ENCODE data around the gene G3BP2. TPM values are rescaled to one million over a fixed set of nuclear protein-coding genes. Genes with fewer than 3 reads are reported as not detected.

The G3BP2 gene
- polyA plus RNA-seq, 1 donor from 2014 or later: 87.9 TPM

DNA sequence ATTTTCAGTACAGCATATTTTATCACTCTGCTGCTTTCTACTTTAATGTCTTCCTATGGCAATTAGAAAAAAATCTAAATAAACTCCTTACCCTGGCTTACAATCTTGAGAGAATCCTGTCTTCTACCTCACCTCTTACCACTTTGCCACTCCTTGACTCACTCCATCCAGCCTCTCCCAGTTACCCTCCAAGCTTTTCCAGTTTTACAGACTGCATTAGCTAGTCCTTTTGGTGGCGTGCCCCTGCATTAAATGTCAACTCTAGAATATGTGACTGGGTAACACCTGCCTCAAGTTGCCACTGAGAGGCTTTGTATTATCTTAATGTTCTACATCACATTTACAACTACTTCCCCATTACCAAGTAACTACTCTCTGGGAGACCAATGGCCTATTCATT lies 35.4 kb downstream of the G3BP2 start:
- Mint-ChIP-seq H3K4me1 (peaks cover 0 to 3% (median 0%) of the 10 kb centered on the region in 3 donors), H3K27me3 (no peaks in the 10 kb centered on the region), H3K36me3 (no peaks in the 10 kb centered on the region), H3K27ac (peak overlapping the region in 1 of 3 donors; percentile 20), H3K9me3 (no peaks in the 10 kb centered on the region), H3K4me3 (no peak overlapping the region)

DNA sequence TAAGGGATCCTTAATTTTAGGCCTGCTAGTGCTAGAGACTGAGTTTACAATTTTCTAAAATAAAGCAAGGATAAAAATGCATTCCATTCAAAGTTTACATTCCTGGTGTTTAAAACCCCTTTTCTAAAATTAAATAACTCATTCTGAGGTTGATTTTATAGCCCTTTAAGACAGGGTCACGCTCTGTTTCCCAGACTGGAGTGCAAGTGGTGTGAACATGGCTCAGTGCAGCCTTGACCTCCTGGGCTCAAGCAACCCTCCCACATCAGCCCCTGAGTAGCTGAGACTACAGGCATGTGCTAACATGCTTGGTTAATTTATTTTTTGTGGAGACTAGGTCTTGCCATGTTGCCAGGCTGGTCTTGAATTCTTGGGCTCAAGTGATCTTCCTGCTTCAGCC lies 36.0 kb downstream of the G3BP2 start:
- H3K9me3 Mint-ChIP-seq: no peaks in the 10 kb centered on the region
- H3K4me1 Mint-ChIP-seq: peaks cover 0 to 3% (median 0%) of the 10 kb centered on the region in 3 donors
- no peak overlapping the region for H3K4me3 Mint-ChIP-seq
- H3K36me3 Mint-ChIP-seq: no peaks in the 10 kb centered on the region
- H3K27me3 Mint-ChIP-seq: no peaks in the 10 kb centered on the region
- no peak overlapping the region for H3K27ac Mint-ChIP-seq

GRCh38 chr4:75634951-75635350 lies 38.3 kb downstream of the G3BP2 start:
- no peak overlapping the region for H3K27ac Mint-ChIP-seq
- H3K27me3 Mint-ChIP-seq: no peaks in the 10 kb centered on the region
- peaks cover 2% of the 10 kb centered on the region for H3K36me3 Mint-ChIP-seq
- H3K9me3 Mint-ChIP-seq: no peaks in the 10 kb centered on the region
- H3K4me1 Mint-ChIP-seq: peaks cover 7 to 10% (median 9%) of the 10 kb centered on the region in 3 donors
- H3K4me3 Mint-ChIP-seq: no peak overlapping the region

DNA sequence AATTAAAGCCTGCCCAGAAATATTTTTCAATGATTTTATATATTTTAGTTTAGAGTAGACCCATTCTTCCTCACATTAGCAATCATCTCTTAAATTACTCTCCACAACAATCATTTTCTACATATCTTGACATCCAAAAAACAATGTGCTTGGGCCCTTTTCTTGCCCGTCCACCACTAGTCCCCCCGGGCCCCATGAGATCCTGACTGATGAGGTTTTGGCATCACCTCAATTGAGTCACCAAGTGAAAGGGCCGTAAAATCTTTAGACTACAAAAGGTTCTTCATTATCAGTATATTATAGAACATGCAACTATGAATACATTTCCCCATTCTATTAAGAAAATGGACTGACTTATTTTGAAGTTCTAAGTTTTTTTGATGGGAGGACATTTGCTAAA lies 38.9 kb downstream of the G3BP2 start:
- H3K36me3 Mint-ChIP-seq: peaks cover 2% of the 10 kb centered on the region
- no peak overlapping the region for H3K4me3 Mint-ChIP-seq
- H3K4me1 Mint-ChIP-seq: peaks cover 8 to 11% (median 9%) of the 10 kb centered on the region in 3 donors
- H3K9me3 Mint-ChIP-seq: no peaks in the 10 kb centered on the region
- H3K27me3 Mint-ChIP-seq: no peaks in the 10 kb centered on the region
- no peak overlapping the region for H3K27ac Mint-ChIP-seq

GRCh38 chr4:75633846-75634245 lies 39.4 kb downstream of the G3BP2 start:
- H3K27me3 Mint-ChIP-seq: no peaks in the 10 kb centered on the region
- H3K27ac Mint-ChIP-seq: no peak overlapping the region
- no peak overlapping the region for H3K4me3 Mint-ChIP-seq
- peaks cover 2% of the 10 kb centered on the region for H3K36me3 Mint-ChIP-seq
- no peaks in the 10 kb centered on the region for H3K9me3 Mint-ChIP-seq
- H3K4me1 Mint-ChIP-seq: peaks cover 6 to 11% (median 8%) of the 10 kb centered on the region in 3 donors

- H3K36me3 Mint-ChIP-seq: peaks cover 2% of the 10 kb centered on the region
- H3K4me1 Mint-ChIP-seq: peaks cover 5 to 11% (median 8%) of the 10 kb centered on the region in 3 donors
- no peaks in the 10 kb centered on the region for H3K9me3 Mint-ChIP-seq
- H3K27ac Mint-ChIP-seq: peak overlapping the region in 1 of 3 donors; percentile 70
- no peaks in the 10 kb centered on the region for H3K27me3 Mint-ChIP-seq
- peak overlapping the region; percentile 90 to 97 (median 96) for H3K4me3 Mint-ChIP-seq
These were observed 42.3 kb downstream of the G3BP2 start for GRCh38 chr4:75630937-75631329.

GRCh38 chr4:75630174-75630936 lies 42.9 kb downstream of the G3BP2 start, which contains the start of gene CDKL2:
Gene CDKL2, minus strand, starts transcription at chr4:75630528. Its CDS starts 4,540 bp downstream, at chr4:75625988.
- Mint-ChIP-seq H3K27ac (peak within 1 kb of the TSS; percentile 46 to 70 (median 47)), H3K4me1 (peaks cover 5 to 11% (median 8%) of the 10 kb centered on the region in 3 donors), H3K9me3 (no peaks in the 10 kb centered on the region), H3K4me3 (peak within 1 kb of the TSS; percentile 90 to 97 (median 96)), H3K27me3 (no peaks in the 10 kb centered on the region), H3K36me3 (peaks cover 2% of the 10 kb centered on the region)

DNA sequence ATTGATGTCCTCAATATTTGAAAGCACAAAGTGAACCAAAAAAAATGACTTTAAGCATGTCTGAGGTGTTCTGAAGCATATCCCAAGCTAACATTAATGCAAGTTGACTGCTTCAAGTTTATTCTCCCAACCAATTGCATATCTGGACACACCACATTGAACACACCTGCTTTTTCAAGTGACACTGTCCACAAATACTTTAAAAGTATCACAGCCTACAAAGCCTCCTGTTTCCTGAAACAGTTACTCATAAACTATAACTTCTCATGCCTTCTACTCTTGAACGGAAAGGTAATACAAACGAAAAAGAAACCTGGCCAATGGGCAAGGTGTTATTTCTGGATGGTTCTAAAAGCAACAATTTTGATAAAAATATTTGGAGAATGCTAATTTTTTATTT lies 44.0 kb downstream of the G3BP2 start:
- no peaks in the 10 kb centered on the region for H3K27me3 Mint-ChIP-seq
- H3K9me3 Mint-ChIP-seq: no peaks in the 10 kb centered on the region
- H3K4me3 Mint-ChIP-seq: peak overlapping the region in 2 of 4 donors; percentile 37 to 90
- peaks cover 2% of the 10 kb centered on the region for H3K36me3 Mint-ChIP-seq
- H3K27ac Mint-ChIP-seq: no peak overlapping the region
- H3K4me1 Mint-ChIP-seq: peaks cover 5 to 11% (median 8%) of the 10 kb centered on the region in 3 donors

DNA sequence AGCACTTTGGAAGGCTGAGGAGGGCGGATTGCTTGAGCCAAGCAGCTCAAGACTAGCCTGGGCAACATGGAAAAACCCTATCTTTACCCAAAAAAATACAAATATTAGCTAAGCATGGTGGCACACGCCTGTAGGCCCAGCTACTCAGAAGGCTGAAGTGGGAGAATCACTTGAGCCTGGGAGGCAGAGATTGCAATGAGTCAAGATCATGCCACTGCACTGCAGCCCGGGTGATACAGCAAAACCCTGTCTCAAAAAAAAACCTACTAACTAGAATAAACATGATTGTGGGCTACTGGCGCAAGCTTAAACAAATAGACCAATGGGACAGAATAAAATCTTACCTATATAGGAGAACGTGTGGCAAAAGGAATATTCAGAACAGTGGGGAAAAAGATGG lies 50.2 kb downstream of the G3BP2 start:
- H3K27ac Mint-ChIP-seq: no peak overlapping the region
- no peaks in the 10 kb centered on the region for H3K4me1 Mint-ChIP-seq
- H3K36me3 Mint-ChIP-seq: no peaks in the 10 kb centered on the region
- H3K9me3 Mint-ChIP-seq: no peaks in the 10 kb centered on the region
- H3K27me3 Mint-ChIP-seq: no peaks in the 10 kb centered on the region
- H3K4me3 Mint-ChIP-seq: no peak overlapping the region

- H3K36me3 Mint-ChIP-seq: no peaks in the 10 kb centered on the region
- H3K4me3 Mint-ChIP-seq: no peak overlapping the region
- no peak overlapping the region for H3K27ac Mint-ChIP-seq
- H3K9me3 Mint-ChIP-seq: no peaks in the 10 kb centered on the region
- H3K27me3 Mint-ChIP-seq: no peaks in the 10 kb centered on the region
- H3K4me1 Mint-ChIP-seq: no peaks in the 10 kb centered on the region
These were observed 51.5 kb downstream of the G3BP2 start for GRCh38 chr4:75621715-75622114.

GRCh38 chr4:75612306-75612705 lies 60.9 kb downstream of the G3BP2 start:
- Mint-ChIP-seq H3K27ac (no peak overlapping the region), H3K9me3 (no peaks in the 10 kb centered on the region), H3K36me3 (peaks cover 2% of the 10 kb centered on the region), H3K4me1 (no peaks in the 10 kb centered on the region), H3K4me3 (no peak overlapping the region), H3K27me3 (no peaks in the 10 kb centered on the region)

- no peak overlapping the region for H3K27ac Mint-ChIP-seq
- H3K36me3 Mint-ChIP-seq: peaks cover 1% of the 10 kb centered on the region
- H3K9me3 Mint-ChIP-seq: no peaks in the 10 kb centered on the region
- no peak overlapping the region for H3K4me3 Mint-ChIP-seq
- peaks cover 4% of the 10 kb centered on the region for H3K27me3 Mint-ChIP-seq
- no peaks in the 10 kb centered on the region for H3K4me1 Mint-ChIP-seq
These were observed 67.3 kb downstream of the G3BP2 start for GRCh38 chr4:75605928-75606327.

DNA sequence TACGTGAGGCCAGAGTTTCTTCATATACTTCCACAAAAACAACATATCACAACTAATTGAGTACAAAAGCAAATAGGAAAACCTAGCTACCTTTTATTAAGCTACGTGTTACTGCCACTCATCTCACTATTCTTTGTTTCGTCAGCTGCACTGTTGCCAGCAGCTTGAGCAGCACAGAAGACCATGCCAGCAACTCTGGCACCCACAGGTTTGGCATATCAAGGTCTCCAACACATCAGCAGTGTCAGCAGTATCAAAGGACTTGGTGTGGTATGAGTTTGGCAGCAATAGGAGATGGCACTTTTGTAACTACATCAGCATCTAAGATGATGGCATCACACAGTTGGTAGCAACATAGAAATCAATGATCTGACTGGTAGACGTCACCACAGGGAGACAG lies 73.6 kb downstream of the G3BP2 start:
- Mint-ChIP-seq H3K27me3 (peaks cover 6% of the 10 kb centered on the region), H3K4me3 (no peak overlapping the region), H3K27ac (no peak overlapping the region), H3K9me3 (no peaks in the 10 kb centered on the region), H3K36me3 (no peaks in the 10 kb centered on the region), H3K4me1 (no peaks in the 10 kb centered on the region)

DNA sequence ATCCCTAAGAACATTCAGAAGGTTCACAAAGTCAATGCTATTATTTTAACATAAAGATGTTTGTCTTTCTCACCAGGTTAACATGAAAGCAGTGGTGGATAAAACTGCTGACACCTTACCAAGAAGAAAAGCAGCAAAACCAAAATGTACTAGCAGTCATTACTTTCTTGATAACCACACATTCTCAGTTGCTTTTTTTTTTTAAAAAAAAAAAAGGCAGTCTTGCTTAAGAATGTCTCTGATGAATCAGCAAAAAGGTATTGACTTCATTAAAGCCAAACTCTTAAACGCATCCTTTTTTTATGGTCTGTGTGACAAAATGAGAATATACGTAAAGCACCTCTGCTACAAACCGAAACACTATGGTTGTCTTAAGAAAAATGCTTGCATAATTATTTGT lies 74.8 kb downstream of the G3BP2 start:
- no peaks in the 10 kb centered on the region for H3K36me3 Mint-ChIP-seq
- H3K27ac Mint-ChIP-seq: no peak overlapping the region

GRCh38 chr4:75596061-75596460 lies 77.2 kb downstream of the G3BP2 start:
- H3K9me3 Mint-ChIP-seq: no peaks in the 10 kb centered on the region
- H3K27me3 Mint-ChIP-seq: peaks cover 2% of the 10 kb centered on the region
- H3K4me3 Mint-ChIP-seq: no peak overlapping the region
- H3K4me1 Mint-ChIP-seq: no peaks in the 10 kb centered on the region
- H3K36me3 Mint-ChIP-seq: no peaks in the 10 kb centered on the region
- H3K27ac Mint-ChIP-seq: no peak overlapping the region

More for the DNA sequence above, 74.8 kb downstream of the G3BP2 start:
- H3K27me3 Mint-ChIP-seq: peaks cover 6% of the 10 kb centered on the region
- H3K4me1 Mint-ChIP-seq: no peaks in the 10 kb centered on the region
- no peaks in the 10 kb centered on the region for H3K9me3 Mint-ChIP-seq
- H3K4me3 Mint-ChIP-seq: no peak overlapping the region

- Mint-ChIP-seq H3K4me3 (no peak overlapping the region), H3K36me3 (no peaks in the 10 kb centered on the region)
These were observed 79.8 kb downstream of the G3BP2 start for GRCh38 chr4:75593393-75593792.

More at GRCh38 chr4:75593393-75593792, 79.8 kb downstream of the G3BP2 start:
- no peaks in the 10 kb centered on the region for H3K9me3 Mint-ChIP-seq
- no peaks in the 10 kb centered on the region for H3K4me1 Mint-ChIP-seq
- no peaks in the 10 kb centered on the region for H3K27me3 Mint-ChIP-seq
- no peak overlapping the region for H3K27ac Mint-ChIP-seq
